ENCODE measurements around the gene LCORL.

The LCORL gene

GRCh38 chr4:17911608-17912007, 109.9 kb downstream of the LCORL start:
- Histone ChIP-seq H3K27ac (ENCODE audit: low read depth, low read length) (no peak overlapping the region), H3K9me3 (ENCODE audit: control insufficient read depth, insufficient read depth, low read length) (no peaks in the 10 kb centered on the region), H3K36me3 (ENCODE audit: control insufficient read depth, low read length) (peaks cover 29% of the 10 kb centered on the region), H3K4me1 (ENCODE audit: control insufficient read depth, low read length) (no peaks in the 10 kb centered on the region), H3F3A (ENCODE audit: control insufficient read depth, insufficient read depth) (no peaks in the 10 kb centered on the region), H3K79me2 (ENCODE audit: control insufficient read depth, low read length) (0 out of 2 replicates have a peak, but pooled peaks cover 2% of the 10 kb centered on the region), H3K4me3 (ENCODE audit: low read length) (no peak overlapping the region), H3K4me2 (ENCODE audit: low read length) (no peak overlapping the region), H3K27me3 (ENCODE audit: control insufficient read depth, low read length) (no peaks in the 10 kb centered on the region), H4K20me1 (ENCODE audit: control insufficient read depth, insufficient read depth, low read depth, low read length) (no peaks in the 10 kb centered on the region), H3K9me2 (replicated peaks; ENCODE audit: control insufficient read depth, low read length) (no peaks in the 10 kb centered on the region)
- TF ChIP-seq, protein P1, sequence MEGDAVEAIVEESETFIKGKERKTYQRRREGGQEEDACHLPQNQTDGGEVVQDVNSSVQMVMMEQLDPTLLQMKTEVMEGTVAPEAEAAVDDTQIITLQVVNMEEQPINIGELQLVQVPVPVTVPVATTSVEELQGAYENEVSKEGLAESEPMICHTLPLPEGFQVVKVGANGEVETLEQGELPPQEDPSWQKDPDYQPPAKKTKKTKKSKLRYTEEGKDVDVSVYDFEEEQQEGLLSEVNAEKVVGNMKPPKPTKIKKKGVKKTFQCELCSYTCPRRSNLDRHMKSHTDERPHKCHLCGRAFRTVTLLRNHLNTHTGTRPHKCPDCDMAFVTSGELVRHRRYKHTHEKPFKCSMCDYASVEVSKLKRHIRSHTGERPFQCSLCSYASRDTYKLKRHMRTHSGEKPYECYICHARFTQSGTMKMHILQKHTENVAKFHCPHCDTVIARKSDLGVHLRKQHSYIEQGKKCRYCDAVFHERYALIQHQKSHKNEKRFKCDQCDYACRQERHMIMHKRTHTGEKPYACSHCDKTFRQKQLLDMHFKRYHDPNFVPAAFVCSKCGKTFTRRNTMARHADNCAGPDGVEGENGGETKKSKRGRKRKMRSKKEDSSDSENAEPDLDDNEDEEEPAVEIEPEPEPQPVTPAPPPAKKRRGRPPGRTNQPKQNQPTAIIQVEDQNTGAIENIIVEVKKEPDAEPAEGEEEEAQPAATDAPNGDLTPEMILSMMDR (IDR thresholded peaks at IDR 0.05; ENCODE audit: low read depth, low read length, poor library complexity, severe bottlenecking): no peak
- TF ChIP-seq EZH2phosphoT487 (IDR thresholded peaks at IDR 0.05; ENCODE audit: borderline replicate concordance, low read length): no peak

DNA sequence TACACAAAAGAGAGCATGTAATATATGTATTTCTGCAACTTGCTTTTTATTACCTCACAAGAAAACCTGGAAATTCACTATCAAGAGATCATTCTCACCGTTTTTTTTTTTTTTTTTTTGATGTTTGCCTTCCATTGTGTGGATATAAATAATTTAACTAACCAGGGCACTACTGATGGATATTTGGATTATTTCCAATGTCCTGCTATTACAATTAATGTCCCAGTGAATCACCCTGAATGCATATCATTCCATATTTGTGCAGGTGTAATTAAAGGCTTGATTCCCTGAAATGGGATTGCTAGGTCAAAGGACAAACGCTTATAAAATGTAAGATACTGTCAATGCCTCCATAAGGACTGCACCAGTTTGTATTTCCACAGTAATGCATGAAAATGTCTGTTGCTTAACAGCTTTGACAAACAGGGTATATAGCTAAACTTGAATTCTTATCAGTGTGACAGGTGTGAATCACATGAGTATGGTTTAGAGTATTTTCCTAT, 123.0 kb downstream of the LCORL start:
- Histone ChIP-seq H4K20me1 (ENCODE audit: control insufficient read depth, insufficient read depth, low read depth, low read length) (no peaks in the 10 kb centered on the region), H3K79me2 (ENCODE audit: control insufficient read depth, low read length) (no peaks in the 10 kb centered on the region), H3K36me3 (ENCODE audit: control insufficient read depth, low read length) (peaks cover 28% of the 10 kb centered on the region), H3K4me2 (ENCODE audit: low read length) (no peak overlapping the region), H3K27ac (ENCODE audit: low read depth, low read length) (no peak overlapping the region), H3K4me3 (ENCODE audit: low read length) (no peak overlapping the region), H3K27me3 (ENCODE audit: control insufficient read depth, low read length) (no peaks in the 10 kb centered on the region), H3F3A (ENCODE audit: control insufficient read depth, insufficient read depth) (no peaks in the 10 kb centered on the region), H3K4me1 (ENCODE audit: control insufficient read depth, low read length) (no peaks in the 10 kb centered on the region), H3K9me3 (ENCODE audit: control insufficient read depth, insufficient read depth, low read length) (no peaks in the 10 kb centered on the region), H3K9me2 (replicated peaks; ENCODE audit: control insufficient read depth, low read length) (no peaks in the 10 kb centered on the region)
- no peak for TF ChIP-seq EZH2phosphoT487 (IDR thresholded peaks at IDR 0.05; ENCODE audit: borderline replicate concordance, low read length)
- TF ChIP-seq, protein P1 (IDR thresholded peaks at IDR 0.05; ENCODE audit: low read depth, low read length, poor library complexity, severe bottlenecking): no peak

- TF ChIP-seq, protein P1 (IDR thresholded peaks at IDR 0.05; ENCODE audit: low read depth, low read length, poor library complexity, severe bottlenecking): no peak
- no peak for TF ChIP-seq EZH2phosphoT487 (IDR thresholded peaks at IDR 0.05; ENCODE audit: borderline replicate concordance, low read length)
- H4K20me1 ChIP-seq (ENCODE audit: control insufficient read depth, insufficient read depth, low read depth, low read length): no peaks in the 10 kb centered on the region
- peaks cover 20% of the 10 kb centered on the region for H3K36me3 ChIP-seq (ENCODE audit: control insufficient read depth, low read length)
- H3K9me2 ChIP-seq (replicated peaks; ENCODE audit: control insufficient read depth, low read length): no peaks in the 10 kb centered on the region
- H3K4me1 ChIP-seq (ENCODE audit: control insufficient read depth, low read length): no peaks in the 10 kb centered on the region
- H3K4me2 ChIP-seq (ENCODE audit: low read length): no peak overlapping the region
- H3K27me3 ChIP-seq (ENCODE audit: control insufficient read depth, low read length): no peaks in the 10 kb centered on the region
- 0 out of 2 replicates have a peak, but pooled peaks cover 3% of the 10 kb centered on the region for H3F3A ChIP-seq (ENCODE audit: control insufficient read depth, insufficient read depth)
- H3K79me2 ChIP-seq (ENCODE audit: control insufficient read depth, low read length): no peaks in the 10 kb centered on the region
- no peak overlapping the region for H3K4me3 ChIP-seq (ENCODE audit: low read length)
- H3K9me3 ChIP-seq (ENCODE audit: control insufficient read depth, insufficient read depth, low read length): no peaks in the 10 kb centered on the region
- no peak overlapping the region for H3K27ac ChIP-seq (ENCODE audit: low read depth, low read length)
Observed at GRCh38 chr4:17895481-17895880, 126.1 kb downstream of the LCORL start.
